T-helper 2 cell treated with Interferon-gamma antibody and Interleukin-4, amounts not matched to agents 5 μg/mL and 100 μg/mL, for 36 hours (primary cell): ENCODE measurements around the gene GALNT2.

Experiments used
- DNase-seq: peaks from one replicate; pipeline ENCODE4 v3.0.0; 2021; ENCODE audit warnings: low spot score
- H3K27ac Mint-ChIP-seq: one replicate; pipeline ENCODE4 v1.8.0; 2021; ENCODE audit warnings: mild to moderate bottlenecking, mixed read lengths
- H3K27me3 Mint-ChIP-seq: one replicate; pipeline ENCODE4 v1.8.0; 2021; ENCODE audit warnings: low read depth, mixed read lengths
- H3K36me3 Mint-ChIP-seq: one replicate; pipeline ENCODE4 v1.8.0; 2021; ENCODE audit warnings: low read depth, mixed read lengths
- H3K4me1 Mint-ChIP-seq: one replicate; pipeline ENCODE4 v1.8.0; 2021; ENCODE audit warnings: low read depth, mixed read lengths
- H3K4me3 Mint-ChIP-seq: one replicate; pipeline ENCODE4 v1.8.0; 2022; ENCODE audit warnings: mild to moderate bottlenecking, moderate library complexity, mixed read lengths
- H3K9me3 Mint-ChIP-seq: one replicate; pipeline ENCODE4 v1.8.0; 2021; ENCODE audit warnings: mixed read lengths

The GALNT2 gene

GRCh38 chr1:230040440-230040839, 26.6 kb upstream of the GALNT2 start:
- no peak overlapping the region for H3K4me3 Mint-ChIP-seq
- H3K9me3 Mint-ChIP-seq = peaks cover 7% of the 10 kb centered on the region
- peaks cover 5% of the 10 kb centered on the region for H3K4me1 Mint-ChIP-seq
- H3K27ac Mint-ChIP-seq = no peak overlapping the region
- peaks cover 36% of the 10 kb centered on the region for H3K27me3 Mint-ChIP-seq
- no peak for DNase-seq
- H3K36me3 Mint-ChIP-seq = peaks cover 2% of the 10 kb centered on the region

- Mint-ChIP-seq H3K27me3 (peaks cover 34% of the 10 kb centered on the region), H3K36me3 (no peaks in the 10 kb centered on the region), H3K4me3 (no peak overlapping the region), H3K9me3 (no peaks in the 10 kb centered on the region), H3K27ac (no peak overlapping the region), H3K4me1 (no peaks in the 10 kb centered on the region)
- DNase-seq = no peak
These were observed 24.0 kb upstream of the GALNT2 start for GRCh38 chr1:230043081-230043480.

- Mint-ChIP-seq H3K27me3 (peaks cover 34% of the 10 kb centered on the region), H3K36me3 (no peaks in the 10 kb centered on the region), H3K4me3 (no peak overlapping the region), H3K27ac (no peak overlapping the region), H3K9me3 (no peaks in the 10 kb centered on the region), H3K4me1 (no peaks in the 10 kb centered on the region)
- no peak for DNase-seq
These were observed 22.3 kb upstream of the GALNT2 start for GRCh38 chr1:230044729-230045128.

GRCh38 chr1:230047114-230047865, 19.7 kb upstream of the GALNT2 start:
- H3K9me3 Mint-ChIP-seq = no peaks in the 10 kb centered on the region

GRCh38 chr1:230048322-230048721, 18.7 kb upstream of the GALNT2 start:
- Mint-ChIP-seq H3K27me3 (peaks cover 19% of the 10 kb centered on the region), H3K9me3 (no peaks in the 10 kb centered on the region), H3K4me3 (no peak overlapping the region), H3K27ac (no peak overlapping the region), H3K36me3 (no peaks in the 10 kb centered on the region), H3K4me1 (peaks cover 5% of the 10 kb centered on the region)
- no peak for DNase-seq

More at GRCh38 chr1:230047114-230047865, 19.7 kb upstream of the GALNT2 start:
- Mint-ChIP-seq H3K27ac (no peak overlapping the region), H3K4me3 (no peak overlapping the region), H3K27me3 (peaks cover 26% of the 10 kb centered on the region), H3K4me1 (peaks cover 5% of the 10 kb centered on the region), H3K36me3 (no peaks in the 10 kb centered on the region)
- DNase-seq = no peak

GRCh38 chr1:230048922-230049321, 18.1 kb upstream of the GALNT2 start:
- no peak for DNase-seq
- H3K36me3 Mint-ChIP-seq = no peaks in the 10 kb centered on the region
- H3K27ac Mint-ChIP-seq = no peak overlapping the region
- H3K27me3 Mint-ChIP-seq = peaks cover 13% of the 10 kb centered on the region
- H3K4me3 Mint-ChIP-seq = no peak overlapping the region
- H3K9me3 Mint-ChIP-seq = no peaks in the 10 kb centered on the region
- peaks cover 5% of the 10 kb centered on the region for H3K4me1 Mint-ChIP-seq

GRCh38 chr1:230049731-230050130, 17.3 kb upstream of the GALNT2 start:
- no peaks in the 10 kb centered on the region for H3K9me3 Mint-ChIP-seq
- DNase-seq = no peak
- H3K27ac Mint-ChIP-seq = no peak overlapping the region
- H3K4me3 Mint-ChIP-seq = no peak overlapping the region
- H3K36me3 Mint-ChIP-seq = no peaks in the 10 kb centered on the region
- peaks cover 5% of the 10 kb centered on the region for H3K4me1 Mint-ChIP-seq
- peaks cover 16% of the 10 kb centered on the region for H3K27me3 Mint-ChIP-seq

GRCh38 chr1:230050973-230051735, 15.9 kb upstream of the GALNT2 start:
- peaks cover 18% of the 10 kb centered on the region for H3K27me3 Mint-ChIP-seq
- H3K36me3 Mint-ChIP-seq = no peaks in the 10 kb centered on the region
- DNase-seq = no peak
- H3K4me1 Mint-ChIP-seq = peaks cover 5% of the 10 kb centered on the region
- no peak overlapping the region for H3K4me3 Mint-ChIP-seq
- H3K9me3 Mint-ChIP-seq = no peaks in the 10 kb centered on the region
- no peak overlapping the region for H3K27ac Mint-ChIP-seq

GRCh38 chr1:230052018-230052417, 15.0 kb upstream of the GALNT2 start:
- Mint-ChIP-seq H3K36me3 (no peaks in the 10 kb centered on the region), H3K4me3 (no peak overlapping the region), H3K9me3 (no peaks in the 10 kb centered on the region), H3K4me1 (peaks cover 5% of the 10 kb centered on the region), H3K27ac (no peak overlapping the region), H3K27me3 (peaks cover 25% of the 10 kb centered on the region)
- no peak for DNase-seq

GRCh38 chr1:230052665-230053064, 14.4 kb upstream of the GALNT2 start:
- DNase-seq = no peak
- Mint-ChIP-seq H3K36me3 (no peaks in the 10 kb centered on the region), H3K4me3 (no peak overlapping the region), H3K27me3 (peaks cover 28% of the 10 kb centered on the region), H3K9me3 (no peaks in the 10 kb centered on the region), H3K4me1 (peaks cover 5% of the 10 kb centered on the region), H3K27ac (no peak overlapping the region)

GRCh38 chr1:230054092-230054749, 12.8 kb upstream of the GALNT2 start:
- Mint-ChIP-seq H3K4me1 (peaks cover 5% of the 10 kb centered on the region), H3K9me3 (no peaks in the 10 kb centered on the region), H3K27me3 (peaks cover 29% of the 10 kb centered on the region), H3K4me3 (no peak overlapping the region), H3K27ac (no peak overlapping the region), H3K36me3 (no peaks in the 10 kb centered on the region)
- no peak for DNase-seq

GRCh38 chr1:230056098-230056497, 10.9 kb upstream of the GALNT2 start:
- DNase-seq = no peak
- H3K9me3 Mint-ChIP-seq = no peaks in the 10 kb centered on the region
- H3K36me3 Mint-ChIP-seq = no peaks in the 10 kb centered on the region
- H3K27me3 Mint-ChIP-seq = peaks cover 36% of the 10 kb centered on the region
- peaks cover 2% of the 10 kb centered on the region for H3K4me1 Mint-ChIP-seq
- no peak overlapping the region for H3K27ac Mint-ChIP-seq
- H3K4me3 Mint-ChIP-seq = no peak overlapping the region

GRCh38 chr1:230057100-230057499, 9.9 kb upstream of the GALNT2 start:
- Mint-ChIP-seq H3K36me3 (no peaks in the 10 kb centered on the region), H3K4me1 (no peaks in the 10 kb centered on the region), H3K27me3 (peaks cover 42% of the 10 kb centered on the region), H3K4me3 (no peak overlapping the region), H3K27ac (no peak overlapping the region), H3K9me3 (peaks cover 3% of the 10 kb centered on the region)
- DNase-seq = no peak
